Endothelial cell of umbilical vein (primary cell): ENCODE results near the gene BCOR.

Experiments used
- EZH2 ChIP-seq: IDR thresholded peaks from 2 replicates; pipeline ENCODE4 v1.6.1; 2012; ENCODE audit warnings: borderline replicate concordance, low read depth, mild to moderate bottlenecking, moderate library complexity, low read length, inconsistent platforms; ENCODE audit not compliant: severe bottlenecking
- GATA2 ChIP-seq: IDR thresholded peaks from 2 replicates; pipeline ENCODE4 v1.7.0; 2011; ENCODE audit warnings: low read depth, mild to moderate bottlenecking, moderate library complexity, mixed read lengths, low read length; ENCODE audit not compliant: insufficient read length, insufficient read depth
- POLR2A ChIP-seq: IDR thresholded peaks from 2 replicates; pipeline ENCODE4 v1.6.1; 2012; ENCODE audit warnings: low read depth, mild to moderate bottlenecking, control low read depth, low read length
- POLR2AphosphoS5 ChIP-seq: IDR thresholded peaks from 2 replicates; pipeline ENCODE4 v1.6.1; 2012; ENCODE audit warnings: low read depth, mild to moderate bottlenecking, control low read depth, low read length, moderate library complexity; ENCODE audit not compliant: insufficient read depth
- TF ChIP-seq, protein P1 (sequence below), 2 donors: IDR thresholded peaks; 1 replicate in 1 of 2; 2 replicates in 1 of 2; pipeline ENCODE4 v1.5.1; 2011; ENCODE audit warnings: low read length in 2 of 2, mild to moderate bottlenecking in 2 of 2, moderate library complexity in 2 of 2, control low read depth in 1 of 2, inconsistent platforms in 1 of 2, low read depth in 1 of 2; ENCODE audit not compliant: insufficient read depth in 1 of 2; ENCODE audit errors: extremely low read depth in 1 of 2
- TF ChIP-seq, protein P2 (sequence below): IDR thresholded peaks from 2 replicates; pipeline ENCODE4 v1.6.1; 2011; ENCODE audit not compliant: insufficient read depth, insufficient read length

DNA sequence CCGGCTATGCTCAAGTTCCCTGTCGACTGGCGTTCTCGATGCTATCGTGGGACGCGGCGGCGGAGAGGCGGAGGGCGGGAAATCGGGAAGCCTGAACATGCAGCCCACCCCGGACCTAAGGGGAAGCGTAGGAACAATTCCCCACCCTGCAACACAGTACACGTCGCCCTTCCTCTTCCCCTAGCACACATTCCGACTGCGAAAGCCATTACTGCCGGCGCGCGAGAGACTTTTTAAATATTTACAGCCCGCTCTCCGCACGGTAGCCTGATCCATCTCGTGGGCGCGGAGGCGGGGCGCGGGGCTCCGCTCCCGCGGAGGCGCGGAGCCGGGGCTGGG lies 48.1 kb upstream of the BCOR start:
- TF ChIP-seq, protein P1, sequence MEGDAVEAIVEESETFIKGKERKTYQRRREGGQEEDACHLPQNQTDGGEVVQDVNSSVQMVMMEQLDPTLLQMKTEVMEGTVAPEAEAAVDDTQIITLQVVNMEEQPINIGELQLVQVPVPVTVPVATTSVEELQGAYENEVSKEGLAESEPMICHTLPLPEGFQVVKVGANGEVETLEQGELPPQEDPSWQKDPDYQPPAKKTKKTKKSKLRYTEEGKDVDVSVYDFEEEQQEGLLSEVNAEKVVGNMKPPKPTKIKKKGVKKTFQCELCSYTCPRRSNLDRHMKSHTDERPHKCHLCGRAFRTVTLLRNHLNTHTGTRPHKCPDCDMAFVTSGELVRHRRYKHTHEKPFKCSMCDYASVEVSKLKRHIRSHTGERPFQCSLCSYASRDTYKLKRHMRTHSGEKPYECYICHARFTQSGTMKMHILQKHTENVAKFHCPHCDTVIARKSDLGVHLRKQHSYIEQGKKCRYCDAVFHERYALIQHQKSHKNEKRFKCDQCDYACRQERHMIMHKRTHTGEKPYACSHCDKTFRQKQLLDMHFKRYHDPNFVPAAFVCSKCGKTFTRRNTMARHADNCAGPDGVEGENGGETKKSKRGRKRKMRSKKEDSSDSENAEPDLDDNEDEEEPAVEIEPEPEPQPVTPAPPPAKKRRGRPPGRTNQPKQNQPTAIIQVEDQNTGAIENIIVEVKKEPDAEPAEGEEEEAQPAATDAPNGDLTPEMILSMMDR (IDR thresholded peaks at IDR 0.05; ENCODE audit: extremely low read depth in 1 of 2, insufficient read depth in 1 of 2, low read depth in 1 of 2, low read length in 2 of 2), result no peak
- TF ChIP-seq POLR2A (no peak), EZH2 (no peak), POLR2AphosphoS5 (no peak), GATA2 (no peak)
- TF ChIP-seq, protein P2, sequence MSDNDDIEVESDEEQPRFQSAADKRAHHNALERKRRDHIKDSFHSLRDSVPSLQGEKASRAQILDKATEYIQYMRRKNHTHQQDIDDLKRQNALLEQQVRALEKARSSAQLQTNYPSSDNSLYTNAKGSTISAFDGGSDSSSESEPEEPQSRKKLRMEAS, result no peak
